Eye (tissue), 1 donor: ENCODE measurements around the gene KRTAP19-6.
A peak's percentile ranks its signal among the peaks of the same experiment; 100 is the strongest.
"Not testable (repeated sequence)": the region's sequence is repeated elsewhere in the genome, so short reads cannot be mapped to it uniquely, and the experiment has no call there.

Source experiments
- DNase-seq: peaks from one replicate; pipeline ENCODE4 v3.0.0-alpha.2; 2015

Gene KRTAP19-6, protein sequence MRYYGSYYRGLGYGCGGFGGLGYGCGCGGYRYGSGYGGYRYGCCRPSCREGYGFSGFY

DNA sequence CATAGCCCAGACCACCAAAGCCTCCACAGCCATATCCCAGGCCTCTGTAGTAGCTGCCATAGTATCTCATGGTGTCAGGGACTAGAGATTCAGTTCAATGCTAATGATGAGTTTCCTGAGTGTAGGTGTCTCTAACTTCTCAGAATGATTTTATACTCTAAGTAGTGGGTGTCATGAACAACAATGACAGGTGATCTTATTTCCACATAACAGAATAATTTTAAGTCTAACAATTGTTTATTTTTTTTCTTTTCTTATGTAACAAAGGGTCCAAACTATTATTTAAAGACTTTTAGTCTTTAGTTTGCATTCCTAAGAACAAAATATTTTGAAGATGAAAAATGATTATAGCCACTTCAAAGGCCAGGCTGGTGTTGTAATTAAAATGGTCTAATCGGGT lies at the start of gene KRTAP19-6:
Gene KRTAP19-6, minus strand, starts transcription at position 101 of the 400 bp plus-strand sequence. Its CDS starts 31 bp downstream, at position 70.
- no peak for DNase-seq

DNA sequence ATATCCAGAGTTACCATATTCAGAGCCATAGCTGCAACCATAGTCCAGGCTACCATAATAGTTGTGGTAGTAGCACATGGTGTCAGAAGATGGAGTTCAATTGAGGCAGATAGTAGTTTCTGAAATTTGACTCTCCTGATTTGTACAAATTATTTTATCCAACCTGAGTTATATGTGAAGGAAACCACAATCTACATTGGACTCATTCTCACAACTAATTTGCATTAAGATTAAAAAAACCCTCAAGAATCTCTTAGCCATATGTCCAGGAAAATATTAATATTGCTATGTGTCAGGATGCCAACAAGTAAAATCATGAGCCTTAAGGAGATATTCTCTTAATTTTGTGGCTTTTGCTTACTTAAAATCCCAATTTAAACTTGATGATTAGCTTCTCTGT lies 48.6 kb upstream of the KRTAP19-6 start, which contains the start of gene KRTAP22-2:
Gene KRTAP22-2, minus strand, starts transcription at position 101 of the 400 bp plus-strand sequence.
- no peak for DNase-seq

DNA sequence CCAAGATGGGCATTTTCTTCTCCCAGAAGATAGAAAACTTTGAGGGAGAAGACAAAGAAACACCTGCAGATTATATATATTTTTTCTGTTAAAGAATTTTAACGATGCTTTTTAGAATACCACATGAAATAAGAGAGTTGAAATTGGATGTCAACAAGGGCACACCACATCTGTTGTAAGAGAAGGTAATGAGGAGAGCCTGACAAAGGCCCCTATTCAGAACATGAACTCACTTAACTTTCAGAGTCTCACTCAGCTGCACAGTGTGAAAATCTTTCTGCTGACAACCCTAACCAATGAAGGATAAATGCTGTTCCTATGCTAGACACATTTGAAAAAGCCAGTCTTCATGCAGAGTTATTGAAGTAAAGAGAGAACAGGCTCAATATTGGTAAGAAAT lies 41.2 kb upstream of the KRTAP19-6 start:
- peak; percentile 31 for DNase-seq

DNA sequence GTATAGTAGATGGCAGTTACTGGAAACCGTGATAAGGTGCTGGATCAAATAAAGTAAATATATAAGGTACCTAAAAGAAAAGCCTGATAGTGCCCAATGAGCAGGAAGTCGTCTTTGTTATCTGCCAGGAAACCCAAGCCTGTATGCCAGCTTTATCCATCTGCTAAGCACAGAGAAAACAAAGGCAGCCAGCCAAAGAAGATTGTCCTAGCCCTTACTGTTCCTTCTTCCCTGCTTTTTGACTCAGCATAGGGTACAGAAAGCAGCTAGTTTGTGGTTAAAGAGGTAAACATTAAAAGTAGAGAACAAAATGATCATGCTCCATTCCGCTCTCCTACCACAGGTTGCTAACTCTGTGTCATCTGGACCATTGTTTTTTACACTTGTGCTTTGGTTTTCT lies 38.5 kb upstream of the KRTAP19-6 start:
- no peak for DNase-seq

DNA sequence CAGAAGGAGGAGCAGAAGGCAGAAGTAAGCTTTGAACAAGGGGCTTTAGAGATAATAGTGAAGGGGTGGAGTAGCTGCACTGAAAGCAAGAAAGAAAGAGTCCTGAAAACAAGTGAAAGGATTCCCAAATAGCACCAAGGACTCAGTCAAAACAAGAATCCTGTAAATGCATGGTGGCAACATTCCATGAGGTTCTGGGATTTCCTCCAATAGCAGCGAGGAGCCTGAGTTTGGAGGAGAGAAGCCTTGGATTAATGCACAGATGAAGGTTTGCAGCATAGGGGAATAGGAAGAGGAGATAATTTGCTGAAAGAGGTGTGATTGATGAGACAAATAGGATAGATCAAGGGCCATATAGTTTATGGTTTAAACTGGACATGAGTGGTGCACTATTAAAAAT lies 37.7 kb upstream of the KRTAP19-6 start:
- DNase-seq, result no peak

DNA sequence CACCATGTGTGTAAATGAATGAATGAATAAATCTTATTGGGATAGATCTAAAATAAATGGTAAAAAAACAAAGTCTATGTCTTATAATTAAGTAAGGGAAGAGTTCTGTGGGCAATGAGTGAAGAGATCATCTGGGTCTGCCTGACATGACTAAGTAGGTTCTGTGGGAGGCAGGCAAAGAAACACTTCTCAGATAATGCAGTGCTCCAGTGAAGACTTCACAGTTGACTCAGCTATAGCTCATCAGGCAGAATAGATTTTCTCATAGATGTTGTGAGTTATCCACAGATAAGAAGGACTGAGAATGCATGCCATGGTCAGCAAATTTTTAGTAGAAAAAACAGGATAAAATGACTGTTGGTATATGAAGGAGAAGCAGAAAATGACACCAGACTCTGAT lies 36.1 kb upstream of the KRTAP19-6 start:
- DNase-seq, result no peak

DNA sequence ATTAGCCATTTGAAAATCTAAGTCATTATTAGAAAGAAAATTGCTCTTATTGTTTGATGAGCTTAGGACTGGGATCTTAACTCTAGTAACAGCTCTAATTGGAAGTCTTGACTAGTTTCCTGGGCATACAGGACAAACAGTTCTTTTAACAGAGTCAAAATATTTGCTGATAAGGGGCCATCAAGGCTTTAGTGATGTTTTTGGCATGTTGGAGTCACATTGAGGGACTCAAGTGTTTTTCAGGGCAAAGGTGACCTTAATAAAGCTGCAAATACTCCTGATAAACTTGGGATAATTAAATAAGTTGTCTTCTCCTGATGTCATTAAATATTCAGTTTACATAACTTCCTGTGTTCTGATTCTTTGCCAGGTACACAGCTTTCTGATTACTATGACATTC lies 26.0 kb upstream of the KRTAP19-6 start:
- DNase-seq, result no peak

DNA sequence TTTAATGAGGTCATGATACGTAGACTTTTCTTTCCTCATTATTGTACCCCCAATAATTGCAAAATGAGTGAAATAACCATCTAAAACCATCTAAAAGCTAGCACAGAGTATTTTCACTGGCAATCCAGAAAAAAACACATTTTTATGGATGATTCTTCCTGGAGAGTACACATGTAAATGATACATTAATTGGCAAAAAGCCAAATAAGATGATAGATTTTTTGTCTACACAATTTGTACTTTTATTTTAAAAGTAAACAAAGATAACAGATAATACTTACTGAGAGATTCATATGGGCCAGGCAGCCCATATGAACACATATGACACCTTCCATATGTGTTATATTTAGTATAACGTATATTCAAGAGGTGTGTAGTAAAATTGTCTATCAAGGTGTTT lies 22.0 kb upstream of the KRTAP19-6 start:
- DNase-seq, result no peak

DNA sequence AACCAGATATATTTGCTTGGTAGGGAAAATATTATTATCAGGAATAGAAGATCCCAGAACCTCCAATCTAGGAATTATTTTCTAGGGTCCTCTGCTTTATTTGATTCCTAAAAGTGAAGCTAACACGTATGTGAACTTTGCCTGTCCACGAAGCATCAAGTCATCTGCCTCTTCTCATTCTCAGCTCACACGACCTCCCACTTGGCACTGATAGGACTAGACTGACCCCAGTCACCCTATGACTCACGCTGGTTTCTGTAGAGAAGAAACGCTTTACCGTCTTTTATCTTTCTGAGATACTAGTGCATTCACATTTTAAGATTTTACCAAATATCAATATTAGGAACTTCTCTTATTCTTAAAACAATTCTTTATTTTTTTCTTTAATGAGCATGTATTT lies 21.4 kb upstream of the KRTAP19-6 start:
- no peak for DNase-seq

DNA sequence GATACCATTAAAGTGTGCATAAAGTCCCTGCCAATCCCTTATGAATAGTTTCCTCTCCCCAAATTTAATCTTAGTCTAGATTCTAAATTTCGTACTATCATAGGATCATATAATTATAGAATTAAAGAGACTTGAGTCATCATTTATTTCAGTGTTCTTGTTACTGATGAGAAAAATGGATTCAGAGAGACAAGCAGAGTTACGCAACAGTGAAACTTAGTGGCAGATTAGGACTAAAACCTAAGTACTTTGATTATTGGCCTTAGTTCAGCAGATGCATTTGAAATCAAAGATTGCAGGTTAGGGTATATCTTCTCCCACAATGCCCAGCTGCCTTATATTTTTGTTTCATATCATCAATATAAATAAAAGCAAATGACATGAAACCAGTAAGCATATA lies 20.3 kb upstream of the KRTAP19-6 start:
- DNase-seq, result no peak

DNA sequence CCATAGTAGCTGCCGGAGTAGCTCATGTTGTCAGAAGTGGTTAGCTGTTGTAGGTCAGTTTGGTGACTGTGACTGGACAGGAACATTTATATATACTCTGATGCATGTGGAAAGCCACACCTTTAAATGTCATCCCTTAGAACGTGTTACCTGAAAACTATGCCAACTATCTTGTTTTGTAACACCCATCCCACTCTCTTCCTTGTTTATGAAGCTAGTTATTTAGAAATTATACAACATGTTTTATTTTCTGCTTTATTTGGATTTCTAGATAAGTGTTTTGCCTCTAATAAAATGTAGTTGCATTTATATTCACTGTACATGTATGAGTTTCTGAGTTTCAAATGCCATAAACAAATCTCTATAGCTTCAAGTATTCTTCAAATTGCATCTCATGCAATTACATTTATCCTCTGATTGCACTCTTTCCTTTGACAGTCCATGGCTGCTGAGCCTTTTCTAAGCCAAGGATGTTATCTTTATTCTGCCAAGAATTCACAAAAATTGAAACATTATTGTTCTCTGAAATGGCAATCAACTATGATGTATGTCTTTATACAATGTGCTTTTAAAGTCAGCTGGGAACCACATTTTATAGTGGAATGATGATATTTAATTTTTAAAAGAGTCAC lies 19.7 kb upstream of the KRTAP19-6 start, which contains the start of gene KRTAP19-7:
Gene KRTAP19-7, minus strand, starts transcription at position 51 of the 632 bp plus-strand sequence. Its CDS starts 25 bp downstream, at position 26.
- DNase-seq, result no peak

DNA sequence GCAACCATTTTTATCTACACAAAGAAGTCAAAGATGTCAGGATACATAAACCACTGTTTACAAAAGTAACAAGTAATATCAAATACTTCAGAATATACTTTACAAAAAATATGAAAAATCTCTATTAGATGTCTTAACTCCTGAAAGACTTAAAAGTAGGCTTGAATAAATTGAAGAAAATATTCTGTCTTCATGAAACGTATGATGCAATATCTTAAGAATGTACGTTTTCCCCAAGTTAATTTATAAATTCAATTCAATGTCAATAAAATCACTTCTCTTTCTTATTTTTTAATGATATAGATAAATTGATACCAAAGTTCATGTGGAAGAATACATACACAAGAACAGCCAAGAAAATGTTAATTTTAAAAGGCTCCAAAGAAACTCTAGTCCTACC lies 13.4 kb upstream of the KRTAP19-6 start:
- no peak for DNase-seq

DNA sequence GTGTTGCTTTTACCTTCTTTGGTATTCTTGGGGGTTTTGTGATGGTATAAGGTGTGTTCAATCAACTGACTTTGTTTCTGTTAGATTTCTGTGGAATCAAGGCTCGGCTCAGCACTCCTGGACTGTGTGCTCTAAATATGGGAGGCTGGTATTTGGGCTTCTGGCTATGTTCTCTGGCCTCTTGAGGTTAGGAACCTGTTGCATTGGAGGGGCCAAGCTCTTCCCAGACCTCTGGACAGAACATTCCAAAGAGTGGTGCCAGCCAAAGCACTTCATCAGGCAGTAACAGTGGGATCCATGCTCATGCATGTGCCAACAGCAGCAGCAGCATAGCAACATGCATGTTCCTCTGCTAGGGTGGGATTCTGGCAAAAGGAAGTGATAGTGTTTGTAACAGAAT lies 11.1 kb upstream of the KRTAP19-6 start:
- DNase-seq, result no peak

DNA sequence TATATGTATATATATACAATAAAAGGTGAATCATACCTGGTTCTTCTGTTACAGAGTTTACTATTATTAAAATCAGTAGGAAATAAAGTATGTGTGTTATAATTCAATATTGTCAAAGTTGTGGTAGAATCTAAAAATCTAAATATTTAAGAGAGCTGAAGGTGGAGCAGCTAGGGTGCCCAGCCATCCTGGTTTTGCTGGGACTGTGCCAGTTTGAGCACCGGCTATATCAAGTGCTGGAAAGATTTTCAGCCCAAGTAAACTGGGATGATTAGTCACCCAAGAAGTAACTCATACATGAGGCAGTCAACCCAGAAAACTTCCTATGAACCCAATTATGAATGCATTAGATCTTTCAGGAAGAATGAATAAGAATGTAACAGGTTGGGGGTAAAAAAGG lies 22.8 kb downstream of the KRTAP19-6 start:
- no peak for DNase-seq

DNA sequence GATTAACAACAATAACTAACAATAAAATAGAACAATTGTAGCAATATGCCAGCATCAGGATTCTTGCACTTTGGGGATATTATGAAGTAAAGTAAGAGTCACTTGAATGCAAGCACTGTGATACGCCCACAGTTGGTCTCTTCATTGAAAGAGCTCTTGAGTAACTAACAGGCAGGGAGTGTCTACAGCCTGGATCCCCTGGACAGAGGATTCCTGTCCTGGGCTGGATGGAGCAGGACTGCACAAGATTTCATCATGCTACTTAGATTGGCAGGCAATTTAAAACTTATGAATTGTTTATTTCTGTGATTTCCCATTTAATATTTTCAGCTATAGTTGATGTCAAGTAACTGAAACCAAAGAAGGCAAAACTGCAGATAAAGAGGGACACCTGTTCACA lies 26.0 kb downstream of the KRTAP19-6 start:
- no peak for DNase-seq

DNA sequence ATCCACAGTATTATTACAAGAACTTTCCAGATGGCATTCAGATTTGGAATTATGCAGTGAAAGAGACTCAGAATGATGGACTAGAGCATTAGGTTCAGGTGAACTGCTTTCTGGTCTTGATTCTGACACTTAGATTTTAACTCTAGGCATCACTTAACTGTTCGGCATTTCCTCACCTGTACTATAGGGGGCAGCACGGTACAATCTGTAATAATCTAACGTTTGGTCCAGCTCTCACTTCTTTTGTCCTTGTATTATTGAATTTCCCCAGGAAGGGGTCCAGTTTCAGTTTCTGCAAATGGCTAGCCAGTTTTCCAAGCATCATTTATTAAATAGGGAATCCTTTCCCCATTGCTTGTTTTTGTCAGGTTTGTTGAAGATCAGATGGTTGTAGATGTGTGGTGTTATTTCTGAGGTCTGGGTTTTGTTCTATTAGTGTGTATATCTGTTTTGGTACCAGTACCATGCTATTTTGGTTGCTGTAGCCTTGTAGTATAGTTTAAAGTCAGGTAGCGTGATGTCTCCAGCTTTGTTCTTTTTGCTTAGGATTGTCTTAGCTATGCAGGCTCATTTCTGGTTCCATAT lies 36.0 kb downstream of the KRTAP19-6 start:
- DNase-seq, result not testable (repeated sequence)

DNA sequence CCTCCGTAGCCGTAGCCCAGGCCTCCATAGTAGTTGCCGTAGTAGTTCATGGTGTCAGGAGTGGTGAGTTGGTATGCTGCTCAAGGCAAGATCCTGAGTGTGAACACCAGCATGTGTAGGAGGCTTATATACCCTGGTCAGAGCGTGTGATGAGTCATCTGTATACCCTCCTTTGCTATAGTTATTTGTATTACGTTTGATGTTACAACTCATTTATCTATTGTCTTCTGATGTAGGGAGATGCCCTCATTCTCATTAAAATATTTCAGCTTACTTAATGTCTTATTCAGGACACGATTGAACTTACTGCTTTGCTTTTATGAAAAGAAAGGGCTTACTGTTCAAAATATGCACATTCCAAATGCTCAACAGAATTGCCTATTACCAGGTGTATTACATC lies 39.6 kb downstream of the KRTAP19-6 start, which contains the start of gene KRTAP19-5:
Gene KRTAP19-5, minus strand, starts transcription at position 101 of the 400 bp plus-strand sequence. Its CDS starts 51 bp downstream, at position 50.
- no peak for DNase-seq

DNA sequence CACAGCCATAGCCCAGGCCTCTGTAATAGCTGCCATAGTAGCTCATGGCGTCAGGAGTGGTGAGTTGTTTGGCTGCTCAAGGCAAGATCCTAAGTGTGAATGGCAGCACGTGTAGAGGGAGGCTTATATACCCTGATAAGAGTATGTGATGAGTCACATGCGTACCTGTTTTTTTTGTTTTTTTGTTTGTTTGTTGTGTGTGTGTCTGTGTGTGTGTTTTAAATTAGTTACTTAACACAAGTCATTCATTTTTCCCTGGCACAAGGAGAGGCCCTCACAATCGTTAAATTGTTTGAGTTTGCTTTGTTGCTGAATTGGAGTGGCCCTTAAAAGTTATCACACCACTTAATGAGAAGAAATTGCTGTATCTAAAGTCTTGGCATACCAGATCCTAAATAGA lies 44.6 kb downstream of the KRTAP19-6 start, which contains the start of gene KRTAP19-4:
Gene KRTAP19-4, minus strand, starts transcription at position 101 of the 400 bp plus-strand sequence. Its CDS starts 55 bp downstream, at position 46.
- DNase-seq, result no peak

DNA sequence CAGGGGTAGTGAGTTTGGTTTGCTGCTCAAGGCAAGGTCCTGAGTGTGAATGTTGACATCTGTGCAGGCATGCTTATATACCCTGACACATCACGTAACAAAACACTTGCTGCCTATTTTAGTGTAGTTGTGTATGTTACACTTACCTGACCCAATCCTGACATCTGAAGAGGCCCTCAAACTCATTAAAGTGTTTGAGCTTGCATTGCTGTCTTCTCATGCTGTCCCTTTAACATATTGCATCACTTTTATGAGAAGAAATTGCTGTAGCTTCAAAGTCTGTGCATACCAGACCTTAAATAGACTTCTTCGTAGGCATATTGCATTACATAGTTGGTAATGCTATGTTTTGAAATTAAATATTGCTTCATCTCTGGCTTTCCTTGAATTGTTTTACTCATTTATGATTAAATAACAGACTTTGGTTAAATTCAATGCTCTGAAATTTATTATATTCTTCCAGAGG lies 49.7 kb downstream of the KRTAP19-6 start, which contains the start of gene KRTAP19-3:
Gene KRTAP19-3, minus strand, starts transcription at position 51 of the 466 bp plus-strand sequence. CDS start 56 bp downstream, outside the sequence.
- no peak for DNase-seq
